Measurements from ENCODE around the gene CD244.

DNA sequence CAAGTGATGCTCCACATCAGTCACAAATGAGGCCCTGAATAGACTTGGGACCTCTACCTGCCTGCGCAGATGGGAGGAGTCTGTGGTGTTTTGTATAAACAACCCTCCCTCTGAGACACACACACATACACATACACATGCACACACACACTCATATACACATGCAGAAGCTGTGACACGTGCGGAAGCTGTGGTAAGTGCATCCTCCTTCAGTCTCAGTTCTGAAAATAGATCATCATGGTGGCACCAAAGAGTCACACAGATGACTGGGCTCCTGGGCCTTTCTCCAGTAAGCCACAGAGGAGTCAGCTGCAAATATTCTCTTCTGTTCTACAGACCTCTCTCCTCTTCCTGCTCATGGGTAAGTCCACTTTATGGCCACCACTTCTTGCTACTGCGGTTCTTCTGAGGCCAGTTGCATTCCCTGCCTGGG lies 66.7 kb downstream of the CD244 start, which contains the start of gene LY9:
- TF ChIP-seq, protein P1, sequence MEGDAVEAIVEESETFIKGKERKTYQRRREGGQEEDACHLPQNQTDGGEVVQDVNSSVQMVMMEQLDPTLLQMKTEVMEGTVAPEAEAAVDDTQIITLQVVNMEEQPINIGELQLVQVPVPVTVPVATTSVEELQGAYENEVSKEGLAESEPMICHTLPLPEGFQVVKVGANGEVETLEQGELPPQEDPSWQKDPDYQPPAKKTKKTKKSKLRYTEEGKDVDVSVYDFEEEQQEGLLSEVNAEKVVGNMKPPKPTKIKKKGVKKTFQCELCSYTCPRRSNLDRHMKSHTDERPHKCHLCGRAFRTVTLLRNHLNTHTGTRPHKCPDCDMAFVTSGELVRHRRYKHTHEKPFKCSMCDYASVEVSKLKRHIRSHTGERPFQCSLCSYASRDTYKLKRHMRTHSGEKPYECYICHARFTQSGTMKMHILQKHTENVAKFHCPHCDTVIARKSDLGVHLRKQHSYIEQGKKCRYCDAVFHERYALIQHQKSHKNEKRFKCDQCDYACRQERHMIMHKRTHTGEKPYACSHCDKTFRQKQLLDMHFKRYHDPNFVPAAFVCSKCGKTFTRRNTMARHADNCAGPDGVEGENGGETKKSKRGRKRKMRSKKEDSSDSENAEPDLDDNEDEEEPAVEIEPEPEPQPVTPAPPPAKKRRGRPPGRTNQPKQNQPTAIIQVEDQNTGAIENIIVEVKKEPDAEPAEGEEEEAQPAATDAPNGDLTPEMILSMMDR (IDR thresholded peaks at IDR 0.05): no peak
- TF ChIP-seq POLR2A (IDR thresholded peaks at IDR 0.05): no peak
